Activated naive CD8-positive, alpha-beta T cell treated with anti-CD3 and anti-CD28 coated beads, Interleukin-2, amount 10 ng/mL, durations not matched to agents 7 days and 5 days (primary cell): ENCODE data around the gene MIAT. TPM values are rescaled to one million over a fixed set of nuclear protein-coding genes. Genes with fewer than 3 reads are reported as not detected.

Experiments
- ATAC-seq: fragments of 150-1000 bp; cut with Tn5 transposase; one replicate; pipeline ENCODE4 v1.10.0; 2021; ENCODE audit warnings: low read depth, moderate library complexity
- POLR2A ChIA-PET: fragments of 350-600 bp; sonication (Branson Sonifier 250); formaldehyde crosslinking; loops from one replicate; lab custom pipeline; 2021; ENCODE audit warnings: antibody characterized with exemption; lab: Charles Lee
- DNase-seq: peaks from one replicate; pipeline ENCODE4 v3.0.0; 2021
- H3K27ac Mint-ChIP-seq: one replicate; pipeline ENCODE4 v1.8.0; 2022; ENCODE audit warnings: mild to moderate bottlenecking, mixed read lengths
- H3K27me3 Mint-ChIP-seq: one replicate; pipeline ENCODE4 v1.8.0; 2022; ENCODE audit warnings: mild to moderate bottlenecking, moderate library complexity, mixed read lengths
- H3K36me3 Mint-ChIP-seq: one replicate; pipeline ENCODE4 v1.8.0; 2021; ENCODE audit warnings: mild to moderate bottlenecking, mixed read lengths
- H3K4me1 Mint-ChIP-seq: one replicate; pipeline ENCODE4 v1.8.0; 2021; ENCODE audit warnings: mixed read lengths
- H3K4me3 Mint-ChIP-seq: one replicate; pipeline ENCODE4 v1.8.0; 2022; ENCODE audit warnings: mild to moderate bottlenecking, moderate library complexity, mixed read lengths
- H3K9me3 Mint-ChIP-seq: one replicate; pipeline ENCODE4 v1.8.0; 2021; ENCODE audit warnings: mixed read lengths
- total RNA-seq, 2 experiments: library from RNA; stranded (reverse); gene quantifications; one replicate each; pipeline ENCODE4 v1.2.3, GENCODE V29; 2021

Gene MIAT
- total RNA-seq, 2 experiments from 2014 or later = 190 to 229 TPM

DNA sequence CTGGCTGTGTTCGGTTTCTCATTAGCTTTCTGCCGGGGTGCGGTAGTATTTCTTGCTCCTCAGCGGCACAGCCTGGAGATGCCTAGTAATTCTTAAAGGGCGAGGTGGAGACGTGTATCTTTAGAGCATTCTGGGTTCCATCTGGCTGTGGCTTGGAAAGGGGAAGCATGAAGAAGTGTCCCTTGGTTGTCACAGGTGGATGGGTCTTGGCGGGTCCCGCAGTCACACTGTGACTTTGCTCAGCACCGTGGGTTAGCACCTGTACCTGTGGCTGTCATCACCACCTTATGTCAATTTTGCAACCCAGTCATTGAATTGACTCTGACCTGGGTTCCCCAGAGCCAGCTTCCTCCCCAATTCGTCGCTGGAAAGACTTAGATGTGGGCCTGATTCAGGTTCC lies 57.6 kb downstream of the MIAT start:
- H3K9me3 Mint-ChIP-seq = no peaks in the 10 kb centered on the region
- H3K4me3 Mint-ChIP-seq = no peak overlapping the region
- no peaks in the 10 kb centered on the region for H3K27me3 Mint-ChIP-seq
- DNase-seq (no peak), ATAC-seq (no peak)
- H3K27ac Mint-ChIP-seq = no peak overlapping the region
- H3K4me1 Mint-ChIP-seq = peaks cover 14% of the 10 kb centered on the region
- H3K36me3 Mint-ChIP-seq = peaks cover 3% of the 10 kb centered on the region
- POLR2A ChIA-PET = no interaction called here

DNA sequence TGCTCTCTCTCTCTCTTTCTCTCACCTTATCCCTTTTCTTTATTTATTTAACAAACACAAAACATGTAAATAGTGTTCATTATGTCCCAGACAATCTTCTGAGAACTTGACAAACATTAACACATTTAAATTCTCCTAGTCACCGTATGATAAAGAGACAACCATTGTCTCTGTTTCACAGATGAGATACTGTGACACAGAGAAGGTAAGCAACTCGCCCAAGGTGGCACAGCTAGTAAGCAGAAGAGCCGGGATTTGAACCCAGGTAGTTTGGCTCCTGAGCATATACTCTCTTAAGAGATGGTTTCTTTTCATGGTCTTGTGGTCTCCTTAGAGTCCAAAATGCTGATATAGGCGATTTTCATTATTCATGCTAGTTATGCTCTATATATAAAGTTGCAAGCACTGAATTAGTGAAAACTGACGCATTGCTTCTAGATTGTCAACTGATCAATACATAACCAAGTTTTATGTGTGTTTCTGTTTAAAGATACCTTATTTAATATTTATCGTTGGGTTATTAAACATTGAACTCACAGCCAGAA lies 58.1 kb downstream of the MIAT start:
- Mint-ChIP-seq H3K27me3 (no peaks in the 10 kb centered on the region), H3K4me1 (peaks cover 13% of the 10 kb centered on the region), H3K9me3 (no peaks in the 10 kb centered on the region), H3K27ac (no peak overlapping the region), H3K4me3 (no peak overlapping the region), H3K36me3 (peaks cover 3% of the 10 kb centered on the region)
- POLR2A ChIA-PET = no interaction called here
- DNase-seq (no peak), ATAC-seq (no peak)

DNA sequence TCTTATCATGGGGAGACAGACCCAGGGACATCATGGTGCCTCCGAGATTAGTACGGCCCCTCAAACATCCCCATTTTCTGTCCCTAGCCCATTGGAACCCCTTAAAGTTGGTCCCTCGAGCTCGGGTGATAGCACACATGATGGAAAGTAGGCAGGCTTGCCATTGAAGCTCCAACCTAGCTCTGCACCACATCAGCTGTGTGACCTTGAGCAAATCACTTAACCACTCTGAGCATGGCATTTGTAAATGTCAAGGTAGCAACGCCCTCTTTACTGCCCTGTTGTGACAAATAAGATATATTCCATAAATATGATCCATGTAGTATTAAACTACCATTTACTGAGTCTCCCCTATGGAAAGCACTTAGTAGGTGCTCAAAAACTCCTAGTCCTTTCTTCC lies 61.1 kb downstream of the MIAT start:
- POLR2A ChIA-PET = no interaction called here
- peaks cover 3% of the 10 kb centered on the region for H3K36me3 Mint-ChIP-seq
- no peak overlapping the region for H3K4me3 Mint-ChIP-seq
- peaks cover 2% of the 10 kb centered on the region for H3K4me1 Mint-ChIP-seq
- DNase-seq (no peak), ATAC-seq (no peak)
- H3K27ac Mint-ChIP-seq = no peak overlapping the region
- no peaks in the 10 kb centered on the region for H3K9me3 Mint-ChIP-seq
- H3K27me3 Mint-ChIP-seq = no peaks in the 10 kb centered on the region

DNA sequence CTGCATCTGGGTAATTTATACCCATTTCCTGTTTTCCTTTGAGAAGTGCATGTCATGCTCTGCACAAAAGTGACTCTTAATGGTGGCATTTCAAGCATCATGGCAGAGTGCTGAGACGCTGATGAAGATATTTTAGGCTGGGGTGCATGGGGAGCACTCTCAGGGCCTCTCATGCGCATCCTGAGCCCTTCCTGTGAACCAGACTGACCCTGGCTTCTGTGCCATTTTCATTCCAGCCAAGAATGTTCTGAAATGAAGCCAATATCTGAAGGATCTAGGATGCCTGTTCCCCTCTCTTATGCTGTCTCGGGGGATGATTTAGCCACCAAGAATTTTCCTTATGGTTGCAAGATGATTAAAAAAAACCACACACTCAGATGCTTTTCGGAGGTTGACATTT lies 61.5 kb downstream of the MIAT start:
- POLR2A ChIA-PET = no interaction called here
- H3K27ac Mint-ChIP-seq = no peak overlapping the region
- DNase-seq = no peak

DNA sequence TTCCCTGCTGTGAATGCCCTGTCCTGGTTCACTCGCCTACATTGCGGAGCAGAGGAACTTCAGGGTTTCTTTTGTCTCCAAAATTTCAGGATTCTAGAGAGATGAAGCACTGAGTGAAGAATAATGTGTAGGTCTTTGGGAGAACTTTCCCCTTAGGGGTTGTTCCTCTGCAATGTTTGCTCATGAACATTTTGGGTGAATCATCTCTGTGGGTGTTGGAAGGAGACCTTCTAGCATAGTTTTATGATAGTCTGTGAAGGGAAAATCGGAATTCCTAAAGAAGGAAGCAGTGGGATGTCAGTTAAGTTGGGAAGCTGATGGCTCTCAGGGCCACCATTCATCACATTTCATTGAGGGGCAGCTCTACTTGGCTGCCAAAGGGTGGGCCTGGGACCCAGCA lies 64.8 kb downstream of the MIAT start:
- Mint-ChIP-seq H3K4me1 (peaks cover 3% of the 10 kb centered on the region), H3K4me3 (no peak overlapping the region), H3K27ac (no peak overlapping the region), H3K27me3 (no peaks in the 10 kb centered on the region), H3K36me3 (peaks cover 9% of the 10 kb centered on the region), H3K9me3 (peaks cover 2% of the 10 kb centered on the region)
- no peak for ATAC-seq
- POLR2A ChIA-PET = no interaction called here
- no peak for DNase-seq

More for the DNA sequence above, 61.5 kb downstream of the MIAT start:
- no peak for ATAC-seq
- Mint-ChIP-seq H3K4me3 (no peak overlapping the region), H3K9me3 (no peaks in the 10 kb centered on the region), H3K4me1 (peaks cover 2% of the 10 kb centered on the region), H3K36me3 (peaks cover 3% of the 10 kb centered on the region), H3K27me3 (no peaks in the 10 kb centered on the region)

DNA sequence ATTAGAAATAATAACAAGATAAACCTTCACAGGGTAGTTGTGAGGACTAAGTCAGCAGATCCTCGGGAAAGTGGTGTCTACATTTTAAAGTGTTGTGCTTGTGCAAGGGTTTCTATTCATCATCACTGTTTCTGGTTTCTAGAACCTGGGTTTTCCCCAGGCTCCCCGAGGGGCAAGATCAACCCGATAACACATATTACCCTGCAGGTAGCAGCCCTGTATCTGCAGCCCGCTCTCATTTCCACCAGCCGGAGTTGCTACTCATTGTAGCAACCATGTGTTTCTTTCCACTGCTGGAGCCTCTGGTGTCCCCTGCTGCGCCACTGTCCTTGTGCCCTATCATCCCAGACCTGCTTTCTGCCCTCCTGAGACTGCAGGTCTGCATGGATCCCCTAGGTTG lies 67.0 kb downstream of the MIAT start:
- Mint-ChIP-seq H3K9me3 (peaks cover 2% of the 10 kb centered on the region), H3K36me3 (peaks cover 6% of the 10 kb centered on the region), H3K27me3 (no peaks in the 10 kb centered on the region), H3K4me1 (peaks cover 1% of the 10 kb centered on the region), H3K4me3 (no peak overlapping the region), H3K27ac (no peak overlapping the region)
- POLR2A ChIA-PET = no interaction called here
- ATAC-seq = no peak
- no peak for DNase-seq

DNA sequence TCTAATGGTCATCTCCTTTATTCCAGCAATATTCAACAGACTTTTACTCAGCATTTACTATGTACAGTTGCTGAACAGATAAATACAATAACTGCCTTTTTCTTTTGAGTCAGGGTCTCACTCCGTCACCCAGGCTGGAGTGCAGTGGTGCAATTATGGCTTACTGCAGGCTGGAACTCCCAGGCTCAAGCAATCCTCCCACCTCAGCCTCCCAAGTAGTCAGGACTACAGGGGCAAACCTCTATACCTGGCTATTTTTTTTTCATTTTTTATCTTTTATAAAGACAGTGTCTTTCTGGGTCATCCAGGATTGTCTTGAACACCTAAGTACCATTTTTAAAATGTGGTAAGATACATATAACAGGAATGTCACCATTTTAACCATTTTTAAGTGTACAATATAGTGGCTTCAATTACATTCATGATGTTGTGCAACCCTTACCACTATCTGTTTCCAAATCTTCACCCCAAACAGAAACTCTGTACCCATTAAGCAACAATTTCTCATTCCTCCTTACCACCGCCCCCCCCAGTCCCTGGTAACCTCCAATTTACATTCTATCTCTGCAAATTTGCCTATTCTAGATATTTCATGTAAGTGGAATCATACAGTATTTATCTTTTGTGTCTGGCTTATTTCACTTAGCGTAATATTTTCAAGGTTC lies 67.8 kb downstream of the MIAT start:
- peaks cover 6% of the 10 kb centered on the region for H3K36me3 Mint-ChIP-seq
- H3K27ac Mint-ChIP-seq = no peak overlapping the region
- POLR2A ChIA-PET = no interaction called here
- H3K4me1 Mint-ChIP-seq = peaks cover 1% of the 10 kb centered on the region
- ATAC-seq (no peak), DNase-seq (no peak)
- no peaks in the 10 kb centered on the region for H3K27me3 Mint-ChIP-seq
- peaks cover 2% of the 10 kb centered on the region for H3K9me3 Mint-ChIP-seq
- no peak overlapping the region for H3K4me3 Mint-ChIP-seq

Other genes starting within 250 kb of the MIAT start
- gene ASPHD2, start 228.3 kb upstream of the MIAT start, total RNA-seq = 1 to 10 TPM; 9.0 to 9.3 TPM
- gene HPS4, start 173.8 kb upstream of the MIAT start, total RNA-seq = 10 to 100 TPM; 42.6 to 48.2 TPM
- gene SRRD, start 173.7 kb upstream of the MIAT start, total RNA-seq = 10 to 100 TPM; 18.9 to 19.2 TPM
- 10 to 100 TPM; 64.6 to 67.9 TPM for gene TFIP11, start 145.1 kb upstream of the MIAT start, total RNA-seq
- gene TPST2, start 67.5 kb upstream of the MIAT start, total RNA-seq = 10 to 100 TPM; 54.8 to 58.5 TPM
- not detected for gene CRYBB1, start 39.6 kb upstream of the MIAT start, total RNA-seq
- gene CRYBA4, start 35.6 kb upstream of the MIAT start, total RNA-seq = not detected